ENCODE data around the gene COL23A1. TPM values are rescaled to one million over a fixed set of nuclear protein-coding genes. Genes with fewer than 3 reads are reported as not detected.

The COL23A1 gene
- total RNA-seq, 1 experiment from 2014 or later = not detected

- H3K9me3 Mint-ChIP-seq (ENCODE audit: low read depth, unreplicated experiment) = peaks cover 9% of the 10 kb centered on the region
- H3K27me3 Mint-ChIP-seq (ENCODE audit: unreplicated experiment) = peaks cover 25% of the 10 kb centered on the region
- no peak for DNase-seq
- no peak for TF ChIP-seq CTCF (IDR thresholded peaks at IDR 0.05; ENCODE audit: unreplicated experiment)
- no peaks in the 10 kb centered on the region for H3K4me1 Mint-ChIP-seq (ENCODE audit: low read depth, unreplicated experiment)
- H3K4me3 Mint-ChIP-seq (ENCODE audit: low read depth, unreplicated experiment) = no peak overlapping the region
- no TSS peak for BruUV-seq (replicated peaks)
- H3K36me3 Mint-ChIP-seq (ENCODE audit: insufficient read depth, unreplicated experiment) = no peaks in the 10 kb centered on the region
- intact Hi-C loops (cut with micrococcal nuclease; ENCODE audit: unreplicated experiment) = no loop called here
- no peak overlapping the region for H3K27ac Mint-ChIP-seq (ENCODE audit: unreplicated experiment)
- CTCF ChIA-PET = no interaction called here
Measured at GRCh38 chr5:178476531-178476930, 113.7 kb downstream of the COL23A1 start.

- Mint-ChIP-seq H3K9me3 (ENCODE audit: low read depth, unreplicated experiment) (peaks cover 9% of the 10 kb centered on the region), H3K4me3 (ENCODE audit: low read depth, unreplicated experiment) (no peak overlapping the region), H3K36me3 (ENCODE audit: insufficient read depth, unreplicated experiment) (no peaks in the 10 kb centered on the region), H3K4me1 (ENCODE audit: low read depth, unreplicated experiment) (no peaks in the 10 kb centered on the region), H3K27ac (ENCODE audit: unreplicated experiment) (no peak overlapping the region), H3K27me3 (ENCODE audit: unreplicated experiment) (peaks cover 34% of the 10 kb centered on the region)
- intact Hi-C loops (cut with micrococcal nuclease; ENCODE audit: unreplicated experiment) = no loop called here
- no peak for TF ChIP-seq CTCF (IDR thresholded peaks at IDR 0.05; ENCODE audit: unreplicated experiment)
- CTCF ChIA-PET = no interaction called here
- DNase-seq = no peak
- BruUV-seq (replicated peaks) = no TSS peak
Measured at GRCh38 chr5:178475422-178475821, 114.8 kb downstream of the COL23A1 start.

- CTCF ChIA-PET = no interaction called here
- Mint-ChIP-seq H3K4me3 (ENCODE audit: low read depth, unreplicated experiment) (no peak overlapping the region), H3K27me3 (ENCODE audit: unreplicated experiment) (peaks cover 41% of the 10 kb centered on the region), H3K27ac (ENCODE audit: unreplicated experiment) (no peak overlapping the region), H3K9me3 (ENCODE audit: low read depth, unreplicated experiment) (peaks cover 9% of the 10 kb centered on the region), H3K4me1 (ENCODE audit: low read depth, unreplicated experiment) (no peaks in the 10 kb centered on the region), H3K36me3 (ENCODE audit: insufficient read depth, unreplicated experiment) (no peaks in the 10 kb centered on the region)
- no TSS peak for BruUV-seq (replicated peaks)
- no peak for TF ChIP-seq CTCF (IDR thresholded peaks at IDR 0.05; ENCODE audit: unreplicated experiment)
- no peak for DNase-seq
- intact Hi-C loops (cut with micrococcal nuclease; ENCODE audit: unreplicated experiment) = no loop called here
Measured at GRCh38 chr5:178474562-178475184, 115.5 kb downstream of the COL23A1 start.

GRCh38 chr5:178473854-178474253, 116.3 kb downstream of the COL23A1 start:
- H3K27me3 Mint-ChIP-seq (ENCODE audit: unreplicated experiment) = peaks cover 50% of the 10 kb centered on the region
- no peaks in the 10 kb centered on the region for H3K36me3 Mint-ChIP-seq (ENCODE audit: insufficient read depth, unreplicated experiment)
- BruUV-seq (replicated peaks) = no TSS peak
- H3K4me1 Mint-ChIP-seq (ENCODE audit: low read depth, unreplicated experiment) = no peaks in the 10 kb centered on the region
- no peak overlapping the region for H3K4me3 Mint-ChIP-seq (ENCODE audit: low read depth, unreplicated experiment)
- TF ChIP-seq CTCF (IDR thresholded peaks at IDR 0.05; ENCODE audit: unreplicated experiment) = no peak
- CTCF ChIA-PET = no interaction called here
- intact Hi-C loops (cut with micrococcal nuclease; ENCODE audit: unreplicated experiment) = no loop called here
- DNase-seq = no peak
- H3K9me3 Mint-ChIP-seq (ENCODE audit: low read depth, unreplicated experiment) = peaks cover 10% of the 10 kb centered on the region
- no peak overlapping the region for H3K27ac Mint-ChIP-seq (ENCODE audit: unreplicated experiment)
